ENCODE data around the gene GPRIN3. TPM values are rescaled to one million over a fixed set of nuclear protein-coding genes. Genes with fewer than 3 reads are reported as not detected.
"Not testable (repeated sequence)": the region's sequence is repeated elsewhere in the genome, so short reads cannot be mapped to it uniquely, and the experiment has no call there.

The GPRIN3 gene
- polyA plus RNA-seq, 4 donors: 6.6 to 8.7 (median 7.7) TPM

GRCh38 chr4:89222170-89222569 is 85.4 kb downstream of the GPRIN3 start:
- DNase-seq (ENCODE audit: low read depth in 4 of 4, low spot score in 3 of 4): no peak

- DNase-seq (ENCODE audit: low read depth in 4 of 4, low spot score in 3 of 4): no peak
Measured at GRCh38 chr4:89221167-89221867, 86.3 kb downstream of the GPRIN3 start.

- DNase-seq (ENCODE audit: low read depth in 4 of 4, low spot score in 3 of 4): no peak
Measured at GRCh38 chr4:89218587-89218986, 89.0 kb downstream of the GPRIN3 start.

- no peak for DNase-seq (ENCODE audit: low read depth in 4 of 4, low spot score in 3 of 4)
Measured at GRCh38 chr4:89217604-89218003, 90.0 kb downstream of the GPRIN3 start.

GRCh38 chr4:89216866-89217265 is 90.7 kb downstream of the GPRIN3 start:
- DNase-seq (ENCODE audit: low read depth in 4 of 4, low spot score in 3 of 4): no peak

GRCh38 chr4:89216422-89216821 is 91.2 kb downstream of the GPRIN3 start:
- no peak for DNase-seq (ENCODE audit: low read depth in 4 of 4, low spot score in 3 of 4)

GRCh38 chr4:89215736-89216135 is 91.9 kb downstream of the GPRIN3 start:
- DNase-seq (ENCODE audit: low read depth in 4 of 4, low spot score in 3 of 4): no peak

GRCh38 chr4:89214308-89214707 is 93.3 kb downstream of the GPRIN3 start:
- no peak for DNase-seq (ENCODE audit: low read depth in 4 of 4, low spot score in 3 of 4)

GRCh38 chr4:89213382-89213701 is 94.3 kb downstream of the GPRIN3 start:
- no peak for DNase-seq (ENCODE audit: low read depth in 4 of 4, low spot score in 3 of 4)

GRCh38 chr4:89212666-89213381 is 94.8 kb downstream of the GPRIN3 start:
- DNase-seq (ENCODE audit: low read depth in 4 of 4, low spot score in 3 of 4): no peak

- no peak for DNase-seq (ENCODE audit: low read depth in 4 of 4, low spot score in 3 of 4)
Measured at GRCh38 chr4:89204624-89205023, 103.0 kb downstream of the GPRIN3 start.

- no peak for DNase-seq (ENCODE audit: low read depth in 4 of 4, low spot score in 3 of 4)
Measured at GRCh38 chr4:89203902-89204301, 103.7 kb downstream of the GPRIN3 start.

GRCh38 chr4:89199394-89199793 is 108.2 kb downstream of the GPRIN3 start:
- not testable (repeated sequence) for DNase-seq (ENCODE audit: low read depth in 4 of 4, low spot score in 3 of 4)

- no peak for DNase-seq (ENCODE audit: low read depth in 4 of 4, low spot score in 3 of 4)
Measured at GRCh38 chr4:89197920-89198319, 109.7 kb downstream of the GPRIN3 start.

- DNase-seq (ENCODE audit: low read depth in 4 of 4, low spot score in 3 of 4): no peak
Measured at GRCh38 chr4:89196745-89197144, 110.9 kb downstream of the GPRIN3 start.

- no peak for DNase-seq (ENCODE audit: low read depth in 4 of 4, low spot score in 3 of 4)
Measured at GRCh38 chr4:89196056-89196674, 111.4 kb downstream of the GPRIN3 start.

GRCh38 chr4:89193843-89194242 is 113.8 kb downstream of the GPRIN3 start:
- peak in 1 of 4 donors; percentile 43 for DNase-seq (ENCODE audit: low read depth in 4 of 4, low spot score in 3 of 4)

Other genes starting within 250 kb of the GPRIN3 start
- gene TIGD2, start 196.3 kb downstream of the GPRIN3 start, polyA plus RNA-seq (ENCODE audit: insufficient read length in 4 of 4): 10 to 100 TPM; 11.2 to 13.1 (median 11.8) TPM